ENCODE measurements around the gene ELMO3.
A peak's percentile ranks its signal among the peaks of the same experiment; 100 is the strongest.

ELMO3 gene

GRCh38 chr16:67177743-67178699 is 20.9 kb upstream of the ELMO3 start:
- H3K4me3 ChIP-seq (ENCODE audit: low read depth, low read length), result peak overlapping the region; percentile 52
- DNase-seq (ENCODE audit: low read depth), result peak; percentile 96
- no peak for TF ChIP-seq CTCF (IDR thresholded peaks at IDR 0.05; ENCODE audit: control insufficient read depth, extremely low read depth, insufficient read depth)

GRCh38 chr16:67179421-67180080 is 19.4 kb upstream of the ELMO3 start:
- no peak overlapping the region for H3K4me3 ChIP-seq (ENCODE audit: low read depth, low read length)
- peak; percentile 47 for TF ChIP-seq CTCF (IDR thresholded peaks at IDR 0.05; ENCODE audit: control insufficient read depth, extremely low read depth, insufficient read depth)
- DNase-seq (ENCODE audit: low read depth), result no peak

- no peak for DNase-seq (ENCODE audit: low read depth)
- no peak overlapping the region for H3K4me3 ChIP-seq (ENCODE audit: low read depth, low read length)
- TF ChIP-seq CTCF (IDR thresholded peaks at IDR 0.05; ENCODE audit: control insufficient read depth, extremely low read depth, insufficient read depth), result no peak
Observed at GRCh38 chr16:67180166-67180565, 18.8 kb upstream of the ELMO3 start.

- H3K4me3 ChIP-seq (ENCODE audit: low read depth, low read length), result no peak overlapping the region
- DNase-seq (ENCODE audit: low read depth), result no peak
- no peak for TF ChIP-seq CTCF (IDR thresholded peaks at IDR 0.05; ENCODE audit: control insufficient read depth, extremely low read depth, insufficient read depth)
Observed at GRCh38 chr16:67181346-67181745, 17.6 kb upstream of the ELMO3 start.

GRCh38 chr16:67182288-67182687 is 16.6 kb upstream of the ELMO3 start:
- DNase-seq (ENCODE audit: low read depth), result no peak
- TF ChIP-seq CTCF (IDR thresholded peaks at IDR 0.05; ENCODE audit: control insufficient read depth, extremely low read depth, insufficient read depth), result no peak
- peak overlapping the region; percentile 80 for H3K4me3 ChIP-seq (ENCODE audit: low read depth, low read length)

GRCh38 chr16:67183284-67183626 is 15.7 kb upstream of the ELMO3 start:
- DNase-seq (ENCODE audit: low read depth), result no peak
- H3K4me3 ChIP-seq (ENCODE audit: low read depth, low read length), result peak overlapping the region; percentile 80
- TF ChIP-seq CTCF (IDR thresholded peaks at IDR 0.05; ENCODE audit: control insufficient read depth, extremely low read depth, insufficient read depth), result no peak

Data from LNCaP clone FGC (cell line).